ENCODE measurements around the gene CEP192. TPM values are rescaled to one million over a fixed set of nuclear protein-coding genes. Genes with fewer than 3 reads are reported as not detected.

The CEP192 gene
- total and polyA plus RNA-seq, 10 donors, result 13.8 to 41.8 (median 32.4) TPM

- H3K4me1 ChIP-seq, result no peaks in the 10 kb centered on the region
- H3K27ac ChIP-seq, result no peak overlapping the region
- no peaks in the 10 kb centered on the region for H3K27me3 ChIP-seq (replicated peaks in 1 of 7)
- intact Hi-C loops (cut with DNase I; ENCODE audit: low total_unique reads), result no loop called here
- 86 to 97% (median 92%) methylated on average over 4 of the region's 4 CpGs for WGBS, 5 donors
- TF ChIP-seq POLR2AphosphoS5 (IDR thresholded peaks at IDR 0.05), result no peak
- no peak for TF ChIP-seq POLR2A (IDR thresholded peaks at IDR 0.05)
- no peak for TF ChIP-seq CTCF (IDR thresholded peaks at IDR 0.05 in 8 of 11, conservative IDR thresholded peaks at IDR 0.05 in 3 of 11)
- no peak for DNase-seq
- H3K9me3 ChIP-seq, result no peaks in the 10 kb centered on the region
- peaks cover 0 to 100% (median 85%) of the 10 kb centered on the region in 6 donors for H3K36me3 ChIP-seq
- H3K4me3 ChIP-seq, result no peak overlapping the region
These were observed 23.7 kb downstream of the CEP192 start for GRCh38 chr18:13014818-13015217.

- Histone ChIP-seq H3K27ac (no peak overlapping the region), H3K4me1 (no peaks in the 10 kb centered on the region), H3K36me3 (peaks cover 0 to 99% (median 74%) of the 10 kb centered on the region in 6 donors), H3K9me3 (peaks cover 0 to 3% (median 0%) of the 10 kb centered on the region in 8 donors), H3K27me3 (replicated peaks in 1 of 7) (no peaks in the 10 kb centered on the region), H3K4me3 (no peak overlapping the region)
- DNase-seq, result no peak
- 90 to 98% (median 93%) methylated on average over 2 of the region's 2 CpGs for WGBS, 5 donors
- no peak for TF ChIP-seq POLR2A (IDR thresholded peaks at IDR 0.05)
- TF ChIP-seq POLR2AphosphoS5 (IDR thresholded peaks at IDR 0.05), result no peak
- TF ChIP-seq CTCF (IDR thresholded peaks at IDR 0.05 in 8 of 11, conservative IDR thresholded peaks at IDR 0.05 in 3 of 11), result no peak
- intact Hi-C loops (cut with DNase I; ENCODE audit: low total_unique reads), result no loop called here
These were observed 26.2 kb downstream of the CEP192 start for GRCh38 chr18:13017247-13017875.

- H3K36me3 ChIP-seq, result peaks cover 0 to 99% (median 70%) of the 10 kb centered on the region in 6 donors
- no peak for DNase-seq
- intact Hi-C loops (cut with DNase I; ENCODE audit: low total_unique reads), result no loop called here
- no peak overlapping the region for H3K4me3 ChIP-seq
- no peaks in the 10 kb centered on the region for H3K4me1 ChIP-seq
- H3K27ac ChIP-seq, result no peak overlapping the region
- peaks cover 0 to 12% (median 7%) of the 10 kb centered on the region in 8 donors for H3K9me3 ChIP-seq
- TF ChIP-seq POLR2A (IDR thresholded peaks at IDR 0.05), result no peak
- TF ChIP-seq POLR2AphosphoS5 (IDR thresholded peaks at IDR 0.05), result no peak
- TF ChIP-seq CTCF (IDR thresholded peaks at IDR 0.05 in 8 of 11, conservative IDR thresholded peaks at IDR 0.05 in 3 of 11), result no peak
- no peaks in the 10 kb centered on the region for H3K27me3 ChIP-seq (replicated peaks in 1 of 7)
- WGBS, 5 donors, result 75 to 88% (median 85%) methylated on average over 2 of the region's 2 CpGs
These were observed 27.2 kb downstream of the CEP192 start for GRCh38 chr18:13018374-13018773.

- no peak overlapping the region for H3K27ac ChIP-seq
- WGBS, 5 donors, result 71 to 89% (median 77%) methylated on average over 3 of the region's 3 CpGs
- no peak for DNase-seq
- no peak overlapping the region for H3K4me3 ChIP-seq
- no peaks in the 10 kb centered on the region for H3K4me1 ChIP-seq
- TF ChIP-seq POLR2A (IDR thresholded peaks at IDR 0.05) (no peak), POLR2AphosphoS5 (IDR thresholded peaks at IDR 0.05) (no peak), CTCF (IDR thresholded peaks at IDR 0.05 in 8 of 11, conservative IDR thresholded peaks at IDR 0.05 in 3 of 11) (no peak)
- H3K36me3 ChIP-seq, result peaks cover 0 to 99% (median 61%) of the 10 kb centered on the region in 6 donors
- H3K9me3 ChIP-seq, result peaks cover 0 to 12% (median 7%) of the 10 kb centered on the region in 8 donors
- intact Hi-C loops (cut with DNase I; ENCODE audit: low total_unique reads), result no loop called here
- H3K27me3 ChIP-seq (replicated peaks in 1 of 7), result no peaks in the 10 kb centered on the region
These were observed 28.1 kb downstream of the CEP192 start for GRCh38 chr18:13019301-13019700.

Data from spleen (tissue), 11 donors.